ENCODE measurements around the gene INCENP.

INCENP gene

GRCh38 chr11:62142043-62142375, 18.2 kb downstream of the INCENP start:
- peaks cover 29% of the 10 kb centered on the region for H3K79me2 ChIP-seq (ENCODE audit: low read length)
- H3K27ac ChIP-seq (ENCODE audit: low read length) = no peak overlapping the region
- no peaks in the 10 kb centered on the region for H3K4me1 ChIP-seq (ENCODE audit: low read length)
- peaks cover 4% of the 10 kb centered on the region; the same call in 1 of the 2 replicates for H3K36me3 ChIP-seq (replicated peaks; ENCODE audit: insufficient read depth, low read length)
- DNase-seq = no peak
- no peaks in the 10 kb centered on the region for H3K9me3 ChIP-seq (replicated peaks; ENCODE audit: insufficient read depth, low read length)
- H3K9ac ChIP-seq (ENCODE audit: low read length) = no peak overlapping the region
- no peaks in the 10 kb centered on the region for H3K9me2 ChIP-seq (replicated peaks; ENCODE audit: insufficient read depth, low read length)
- H3K27me3 ChIP-seq (replicated peaks; ENCODE audit: insufficient read depth, low read length) = no peaks in the 10 kb centered on the region
- no peak overlapping the region for H3K4me3 ChIP-seq (ENCODE audit: low read length)
- TF ChIP-seq EZH2 (optimal IDR thresholded peaks at IDR 0.05; ENCODE audit: low read depth, low read length) = no peak
- no peak for TF ChIP-seq CTCF (IDR thresholded peaks at IDR 0.05; ENCODE audit: low read length)
- no peak for TF ChIP-seq EZH2phosphoT487 (IDR thresholded peaks at IDR 0.05; ENCODE audit: low read length)
- H2AFZ ChIP-seq (ENCODE audit: low read length) = no peak overlapping the region
- no peaks in the 10 kb centered on the region for H4K20me1 ChIP-seq (ENCODE audit: insufficient read depth, low read length)
- no peak overlapping the region for H3K4me2 ChIP-seq (ENCODE audit: low read depth, low read length)
- H3F3A ChIP-seq (ENCODE audit: insufficient read depth, low read length) = no peaks in the 10 kb centered on the region

GRCh38 chr11:62142921-62143320, 19.1 kb downstream of the INCENP start:
- H3K4me1 ChIP-seq (ENCODE audit: low read length) = no peaks in the 10 kb centered on the region
- H4K20me1 ChIP-seq (ENCODE audit: insufficient read depth, low read length) = no peaks in the 10 kb centered on the region
- H3K4me2 ChIP-seq (ENCODE audit: low read depth, low read length) = no peak overlapping the region
- no peak overlapping the region for H3K9ac ChIP-seq (ENCODE audit: low read length)
- H3K27me3 ChIP-seq (replicated peaks; ENCODE audit: insufficient read depth, low read length) = no peaks in the 10 kb centered on the region
- TF ChIP-seq EZH2 (optimal IDR thresholded peaks at IDR 0.05; ENCODE audit: low read depth, low read length) (no peak), EZH2phosphoT487 (IDR thresholded peaks at IDR 0.05; ENCODE audit: low read length) (no peak), CTCF (IDR thresholded peaks at IDR 0.05; ENCODE audit: low read length) (no peak)
- no peak overlapping the region for H3K4me3 ChIP-seq (ENCODE audit: low read length)
- no peak overlapping the region for H2AFZ ChIP-seq (ENCODE audit: low read length)
- no peaks in the 10 kb centered on the region for H3K9me2 ChIP-seq (replicated peaks; ENCODE audit: insufficient read depth, low read length)
- DNase-seq = no peak
- no peaks in the 10 kb centered on the region for H3K9me3 ChIP-seq (replicated peaks; ENCODE audit: insufficient read depth, low read length)
- peaks cover 8% of the 10 kb centered on the region; the same call in 1 of the 2 replicates for H3K36me3 ChIP-seq (replicated peaks; ENCODE audit: insufficient read depth, low read length)
- no peaks in the 10 kb centered on the region for H3F3A ChIP-seq (ENCODE audit: insufficient read depth, low read length)
- no peak overlapping the region for H3K27ac ChIP-seq (ENCODE audit: low read length)
- H3K79me2 ChIP-seq (ENCODE audit: low read length) = peaks cover 20% of the 10 kb centered on the region

GRCh38 chr11:62143727-62144126, 19.9 kb downstream of the INCENP start:
- no peak overlapping the region for H3K9ac ChIP-seq (ENCODE audit: low read length)
- 0 out of 2 replicates have a peak, but pooled peaks have one; percentile 4 for TF ChIP-seq CTCF (IDR thresholded peaks at IDR 0.05; ENCODE audit: low read length)
- no peak for TF ChIP-seq EZH2 (optimal IDR thresholded peaks at IDR 0.05; ENCODE audit: low read depth, low read length)
- no peak for TF ChIP-seq EZH2phosphoT487 (IDR thresholded peaks at IDR 0.05; ENCODE audit: low read length)
- no peak overlapping the region for H3K4me2 ChIP-seq (ENCODE audit: low read depth, low read length)
- no peak overlapping the region for H3K4me3 ChIP-seq (ENCODE audit: low read length)
- no peaks in the 10 kb centered on the region for H3K4me1 ChIP-seq (ENCODE audit: low read length)
- peaks cover 8% of the 10 kb centered on the region; the same call in 1 of the 2 replicates for H3K36me3 ChIP-seq (replicated peaks; ENCODE audit: insufficient read depth, low read length)
- H4K20me1 ChIP-seq (ENCODE audit: insufficient read depth, low read length) = no peaks in the 10 kb centered on the region
- no peaks in the 10 kb centered on the region for H3F3A ChIP-seq (ENCODE audit: insufficient read depth, low read length)
- H2AFZ ChIP-seq (ENCODE audit: low read length) = no peak overlapping the region
- no peak overlapping the region for H3K27ac ChIP-seq (ENCODE audit: low read length)
- no peaks in the 10 kb centered on the region for H3K27me3 ChIP-seq (replicated peaks; ENCODE audit: insufficient read depth, low read length)
- peaks cover 12% of the 10 kb centered on the region for H3K79me2 ChIP-seq (ENCODE audit: low read length)
- H3K9me3 ChIP-seq (replicated peaks; ENCODE audit: insufficient read depth, low read length) = no peaks in the 10 kb centered on the region
- H3K9me2 ChIP-seq (replicated peaks; ENCODE audit: insufficient read depth, low read length) = no peaks in the 10 kb centered on the region
- no peak for DNase-seq
